Nephron (organoid): Measurements from ENCODE around the gene TCF12.
A peak's percentile ranks its signal among the peaks of the same experiment; 100 is the strongest.

Experiments
- H3K27ac Mint-ChIP-seq, 3 experiments: 2 replicates each; pipeline ENCODE4 v1.8.0; 2020; ENCODE audit warnings: mixed read lengths in 3 of 3, mild to moderate bottlenecking in 2 of 3, moderate library complexity in 1 of 3
- H3K27me3 Mint-ChIP-seq: 2 replicates; pipeline ENCODE4 v1.8.0; 2021; ENCODE audit warnings: low read depth, mild to moderate bottlenecking, moderate library complexity, mixed read lengths
- H3K36me3 Mint-ChIP-seq: 2 replicates; pipeline ENCODE4 v1.8.0; 2020; ENCODE audit warnings: low read depth, mixed read lengths
- H3K4me1 Mint-ChIP-seq: 2 replicates; pipeline ENCODE4 v1.8.0; 2020; ENCODE audit warnings: mixed read lengths
- H3K4me3 Mint-ChIP-seq, 3 experiments: 2 replicates each; pipeline ENCODE4 v1.8.0; 2020; ENCODE audit warnings: mild to moderate bottlenecking in 3 of 3, mixed read lengths in 3 of 3, moderate library complexity in 2 of 3
- H3K9me3 Mint-ChIP-seq: 2 replicates; pipeline ENCODE4 v1.8.0; 2020; ENCODE audit warnings: mixed read lengths
- CTCF ChIP-seq, 3 experiments: fragments of 200-600 bp; sonication (generic); IDR thresholded peaks; one replicate each; pipeline ENCODE4 v1.5.0; 2021; ENCODE audit warnings: antibody characterized with exemption in 3 of 3; ENCODE audit not compliant: unreplicated experiment in 3 of 3

TCF12 gene

GRCh38 chr15:57133127-57133968, 214.9 kb downstream of the TCF12 start:
- Mint-ChIP-seq H3K36me3 (peaks cover 10% of the 10 kb centered on the region), H3K27me3 (no peaks in the 10 kb centered on the region), H3K4me1 (peaks cover 58% of the 10 kb centered on the region), H3K4me3 (peak overlapping the region in 1 of 3 experiments; percentile 7), H3K9me3 (no peaks in the 10 kb centered on the region), H3K27ac (peak overlapping the region; percentile 43 to 76 (median 71))
- no peak for TF ChIP-seq CTCF (IDR thresholded peaks at IDR 0.05; ENCODE audit: unreplicated experiment in 3 of 3)

- Mint-ChIP-seq H3K27me3 (no peaks in the 10 kb centered on the region), H3K4me3 (no peak overlapping the region), H3K4me1 (peaks cover 62% of the 10 kb centered on the region), H3K9me3 (no peaks in the 10 kb centered on the region), H3K27ac (peak overlapping the region in 2 of 3 experiments; percentile 71 to 74), H3K36me3 (peaks cover 6% of the 10 kb centered on the region)
- TF ChIP-seq CTCF (IDR thresholded peaks at IDR 0.05; ENCODE audit: unreplicated experiment in 3 of 3), result no peak
Observed at GRCh38 chr15:57134071-57134605, 215.7 kb downstream of the TCF12 start.

- H3K9me3 Mint-ChIP-seq, result no peaks in the 10 kb centered on the region
- H3K36me3 Mint-ChIP-seq, result peaks cover 4% of the 10 kb centered on the region
- H3K4me1 Mint-ChIP-seq, result peaks cover 63% of the 10 kb centered on the region
- H3K27ac Mint-ChIP-seq, result peak overlapping the region; percentile 50 to 74 (median 71)
- no peak for TF ChIP-seq CTCF (IDR thresholded peaks at IDR 0.05; ENCODE audit: unreplicated experiment in 3 of 3)
- peak overlapping the region in 1 of 3 experiments; percentile 51 for H3K4me3 Mint-ChIP-seq
- no peaks in the 10 kb centered on the region for H3K27me3 Mint-ChIP-seq
Observed at GRCh38 chr15:57134851-57135250, 216.4 kb downstream of the TCF12 start.

GRCh38 chr15:57135800-57136199, 217.4 kb downstream of the TCF12 start:
- no peaks in the 10 kb centered on the region for H3K9me3 Mint-ChIP-seq
- peaks cover 57% of the 10 kb centered on the region for H3K4me1 Mint-ChIP-seq
- TF ChIP-seq CTCF (IDR thresholded peaks at IDR 0.05; ENCODE audit: unreplicated experiment in 3 of 3), result no peak
- no peaks in the 10 kb centered on the region for H3K36me3 Mint-ChIP-seq
- no peaks in the 10 kb centered on the region for H3K27me3 Mint-ChIP-seq
- H3K4me3 Mint-ChIP-seq, result peak overlapping the region in 2 of 3 experiments; percentile 31 to 49
- H3K27ac Mint-ChIP-seq, result peak overlapping the region; percentile 74 to 82 (median 81)

- Mint-ChIP-seq H3K27ac (no peak overlapping the region), H3K36me3 (no peaks in the 10 kb centered on the region), H3K4me3 (no peak overlapping the region), H3K9me3 (no peaks in the 10 kb centered on the region), H3K4me1 (peaks cover 45% of the 10 kb centered on the region), H3K27me3 (no peaks in the 10 kb centered on the region)
- peak; percentile 69 to 74 (median 69) for TF ChIP-seq CTCF (IDR thresholded peaks at IDR 0.05; ENCODE audit: unreplicated experiment in 3 of 3)
Observed at GRCh38 chr15:57138349-57138788, 219.9 kb downstream of the TCF12 start.
